GM12892 (cell line): ENCODE data around the gene NDUFA13.

ENCODE experiments used
- DNase-seq: peaks from one replicate; pipeline ENCODE4 v3.0.0; 2011; ENCODE audit not compliant: insufficient read length
- FAIRE-seq: peaks from 2 replicates; lab custom pipeline; 2011; peaks lifted over from hg19 to GRCh38; lab: Jason Lieb, UNC
- POLR2A ChIP-seq: IDR thresholded peaks from 2 replicates; pipeline ENCODE4 v1.6.1; 2011; ENCODE audit warnings: low read depth, low read length, control low read depth
- POLR2AphosphoS5 ChIP-seq: IDR thresholded peaks from 2 replicates; pipeline ENCODE4 v1.6.1; 2011; ENCODE audit warnings: low read depth, low read length, control low read depth
- TAF1 ChIP-seq: IDR thresholded peaks from 2 replicates; pipeline ENCODE4 v1.6.1; 2011; ENCODE audit warnings: low read depth, mild to moderate bottlenecking, control low read depth, low read length, borderline replicate concordance

Gene NDUFA13

DNA sequence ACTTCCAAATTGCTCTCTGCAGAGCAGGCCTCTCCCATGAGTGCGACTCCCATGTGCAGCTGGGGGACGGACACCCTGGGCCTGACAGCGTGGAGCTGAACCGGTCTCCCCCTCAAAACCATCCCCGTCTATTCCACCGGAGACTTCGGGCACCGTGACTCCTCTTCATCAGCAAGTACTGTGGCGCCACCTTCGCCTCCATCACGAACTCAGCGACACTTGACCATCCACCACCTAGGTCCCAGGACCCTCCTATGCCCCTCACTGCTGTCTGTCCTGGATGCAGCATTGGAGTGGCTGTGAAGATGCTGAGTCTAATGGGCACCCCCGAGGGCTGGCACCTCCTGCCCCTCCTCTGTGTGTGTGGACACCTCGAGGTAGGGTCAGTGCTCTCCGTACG is 42.6 kb downstream of the NDUFA13 start:
- DNase-seq = no peak
- FAIRE-seq = no peak
- no peak for TF ChIP-seq TAF1
- TF ChIP-seq POLR2AphosphoS5 = no peak
- TF ChIP-seq POLR2A = no peak

DNA sequence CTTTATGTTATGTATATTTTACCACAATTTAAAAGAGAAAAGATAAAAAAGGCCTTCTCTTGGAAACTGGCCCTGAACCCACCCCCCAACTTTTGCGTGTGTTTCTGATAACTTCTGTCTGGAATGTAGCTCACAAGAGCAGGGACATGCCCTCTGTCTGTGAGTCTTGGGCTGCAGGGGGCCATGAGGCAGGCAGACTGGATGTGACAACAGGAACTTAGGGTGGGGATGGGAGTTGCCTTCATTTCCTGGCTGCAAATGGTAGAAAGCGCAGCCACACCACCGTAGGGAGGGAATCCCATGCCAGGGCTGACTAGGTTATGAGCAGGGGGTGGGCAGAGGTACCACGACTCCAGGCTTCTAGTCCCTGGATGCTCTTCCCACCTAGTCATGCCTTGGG is 43.9 kb downstream of the NDUFA13 start:
- TF ChIP-seq POLR2A (no peak), POLR2AphosphoS5 (no peak), TAF1 (no peak)
- FAIRE-seq (no peak), DNase-seq (no peak)

DNA sequence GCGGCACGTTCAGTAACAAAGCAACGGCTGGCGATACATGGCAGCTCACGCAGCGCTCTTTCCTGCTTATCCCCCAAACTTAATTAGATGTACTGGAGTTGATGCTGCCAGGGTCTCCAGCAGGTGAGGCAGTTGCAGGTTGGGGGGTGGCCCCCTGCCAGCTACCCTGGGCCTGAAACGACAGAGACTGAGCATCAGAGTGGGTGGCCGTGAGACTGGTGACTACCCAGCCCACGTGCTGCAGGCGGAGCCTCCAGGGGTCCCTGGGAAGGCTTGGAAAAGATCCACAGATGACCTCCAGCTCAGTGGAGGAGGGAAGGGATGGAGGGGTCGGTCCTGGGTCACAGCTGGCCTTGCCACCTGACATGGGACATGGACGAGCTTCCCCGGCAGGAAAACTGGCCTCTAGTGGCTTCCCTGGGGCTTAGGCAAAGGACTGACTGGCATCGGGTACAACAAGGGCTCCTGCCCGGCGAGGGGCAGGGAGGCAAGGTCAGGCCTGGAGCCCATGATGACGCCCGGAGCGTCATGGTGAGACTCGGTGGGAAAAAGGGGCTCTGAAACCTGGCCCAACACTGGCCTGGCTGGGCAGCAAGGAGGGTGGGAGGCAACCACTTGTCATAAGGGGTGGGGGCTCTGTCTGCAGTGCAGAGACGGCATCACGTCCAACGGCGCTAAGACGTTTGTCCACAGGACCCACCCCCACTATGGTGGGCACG is 46.1 kb downstream of the NDUFA13 start:
- TF ChIP-seq POLR2AphosphoS5 (no peak), TAF1 (no peak), POLR2A (no peak)
- no peak for DNase-seq
- FAIRE-seq = no peak

DNA sequence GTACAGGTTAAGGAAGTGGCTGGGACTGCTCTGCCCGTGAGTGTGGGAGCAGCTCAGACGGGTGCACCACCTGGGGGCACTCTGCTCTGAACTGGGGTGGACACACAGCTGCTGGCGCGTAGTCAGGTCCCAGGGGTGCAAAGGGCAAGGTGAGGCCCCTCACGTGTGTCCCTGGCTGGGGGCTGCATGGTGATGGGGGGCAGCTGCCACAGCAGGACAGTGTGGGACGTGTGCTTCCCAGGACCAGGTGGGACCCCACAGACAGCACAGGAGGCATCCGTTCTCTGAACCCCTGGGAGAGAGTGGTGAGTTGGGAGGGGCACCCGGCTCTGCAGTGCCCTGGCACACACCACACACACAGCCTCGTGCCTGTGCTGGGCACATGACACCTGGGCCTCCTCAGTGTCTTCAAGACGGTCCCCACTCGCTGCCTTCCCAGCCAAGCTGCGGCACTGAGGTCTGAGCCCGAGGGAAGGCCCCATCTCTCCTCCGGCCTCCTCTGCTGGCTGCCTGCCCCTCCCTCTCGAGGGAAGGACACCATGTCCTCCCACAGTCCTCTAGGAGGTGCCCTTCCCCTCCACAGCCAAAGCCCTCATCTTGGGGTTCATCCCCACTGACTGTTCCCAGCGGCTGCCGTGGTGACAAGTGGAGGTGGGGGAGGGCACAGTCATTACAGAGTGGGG is 46.8 kb downstream of the NDUFA13 start:
- DNase-seq (no peak), FAIRE-seq (no peak)
- no peak for TF ChIP-seq POLR2A
- TF ChIP-seq TAF1 = no peak
- TF ChIP-seq POLR2AphosphoS5 = no peak

DNA sequence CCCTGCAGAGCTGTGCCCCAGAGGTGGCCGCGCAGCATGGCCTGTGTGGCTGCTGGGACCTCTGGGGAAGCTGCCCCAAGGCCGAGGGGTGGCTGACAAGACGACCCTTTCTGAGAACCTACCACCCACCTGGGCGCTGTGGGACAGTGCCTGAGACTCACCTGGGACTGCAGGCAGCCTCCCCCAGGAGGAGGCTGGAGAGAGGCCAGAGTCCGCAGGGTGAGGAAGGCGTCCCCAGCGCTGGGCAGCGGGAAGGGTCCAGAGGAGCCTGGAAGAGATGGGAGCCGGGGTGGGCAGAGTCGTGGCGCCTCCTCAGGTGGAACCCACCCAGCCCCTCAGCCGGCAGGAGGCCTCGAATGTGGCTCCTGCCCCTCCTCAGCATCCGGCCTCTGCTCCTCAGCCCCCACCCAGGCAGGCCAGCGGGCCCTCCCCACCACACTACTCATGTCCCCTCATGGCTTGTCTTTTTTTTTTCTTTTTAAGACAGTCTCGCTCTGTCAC is 47.4 kb downstream of the NDUFA13 start:
- TF ChIP-seq POLR2AphosphoS5 (no peak), TAF1 (no peak), POLR2A (no peak)
- no peak for DNase-seq
- no peak for FAIRE-seq

DNA sequence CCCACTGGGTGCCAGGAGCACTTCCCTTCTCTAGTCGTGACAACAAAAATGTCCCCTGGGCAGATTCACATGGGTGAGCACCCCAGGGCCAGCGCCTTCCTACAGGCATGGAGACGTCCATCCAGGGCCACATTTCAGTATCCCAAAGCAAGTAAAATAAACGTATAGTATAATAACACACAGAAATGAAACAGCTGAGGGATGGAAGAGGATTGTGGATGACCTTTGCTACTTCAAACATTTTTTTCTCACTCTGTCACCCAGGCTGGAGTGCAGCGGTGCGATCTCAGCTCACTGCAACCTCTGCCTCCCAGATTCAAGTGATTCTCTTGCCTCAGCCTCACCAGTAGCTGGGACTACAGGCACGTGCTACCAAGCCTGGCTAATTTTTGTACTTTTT is 50.3 kb downstream of the NDUFA13 start:
- DNase-seq (no peak), FAIRE-seq (no peak)
- TF ChIP-seq POLR2A (no peak), POLR2AphosphoS5 (no peak), TAF1 (no peak)

GRCh38 chr19:19567391-19567790 is 51.4 kb downstream of the NDUFA13 start:
- TF ChIP-seq TAF1 = no peak
- TF ChIP-seq POLR2A = no peak
- TF ChIP-seq POLR2AphosphoS5 = no peak
- DNase-seq (no peak), FAIRE-seq (no peak)

GRCh38 chr19:19568802-19569756 is 53.1 kb downstream of the NDUFA13 start:
- DNase-seq (no peak), FAIRE-seq (no peak)
- TF ChIP-seq POLR2A (no peak), TAF1 (no peak), POLR2AphosphoS5 (no peak)

GRCh38 chr19:19570571-19570970 is 54.5 kb downstream of the NDUFA13 start:
- TF ChIP-seq POLR2A (no peak), TAF1 (no peak), POLR2AphosphoS5 (no peak)
- DNase-seq (no peak), FAIRE-seq (no peak)

- DNase-seq (no peak), FAIRE-seq (no peak)
- TF ChIP-seq POLR2AphosphoS5 (no peak), TAF1 (no peak), POLR2A (no peak)
Observed at GRCh38 chr19:19571071-19571786, 55.2 kb downstream of the NDUFA13 start.
